ENCODE data around the gene DUS1L.

The DUS1L gene

DNA sequence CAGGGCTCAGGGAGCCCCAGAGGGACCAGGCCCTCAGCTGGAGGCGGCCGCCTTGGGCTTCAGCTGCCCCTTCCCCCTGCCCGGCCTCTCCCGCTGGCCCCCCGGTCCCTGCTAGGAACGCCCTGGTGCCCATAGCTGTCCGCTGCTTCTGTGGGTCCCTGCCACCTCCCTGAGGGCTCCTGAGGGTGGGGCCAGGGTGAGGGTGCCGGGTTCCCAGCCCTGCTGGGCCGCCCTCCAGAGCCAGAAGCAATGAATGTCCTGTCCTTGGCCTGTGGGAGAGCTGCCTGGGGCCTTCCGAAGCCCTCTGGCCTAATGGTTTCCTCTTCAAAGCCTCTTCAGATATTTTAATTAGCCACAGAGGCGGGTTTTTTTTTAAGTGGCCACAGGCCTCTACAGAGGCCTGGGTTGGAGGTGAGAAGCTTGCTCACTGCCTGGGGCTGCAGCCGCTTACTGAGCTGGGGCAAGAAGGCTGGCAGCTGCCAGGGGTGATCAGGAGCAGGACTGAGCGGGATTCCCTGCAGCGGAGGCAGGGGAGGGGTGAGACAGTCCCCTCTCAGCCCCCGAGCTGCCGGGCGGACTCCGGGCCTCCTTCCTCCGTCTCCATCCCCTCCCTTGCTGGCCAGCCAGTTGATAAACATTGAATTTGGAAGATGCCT is 52.8 kb downstream of the DUS1L start:
- no peak for DNase-seq (ENCODE audit: low spot score)

GRCh38 chr17:82012261-82012639 is 53.4 kb downstream of the DUS1L start:
- DNase-seq (ENCODE audit: low spot score), result no peak

GRCh38 chr17:82011617-82012187 is 53.9 kb downstream of the DUS1L start:
- DNase-seq (ENCODE audit: low spot score), result no peak

DNA sequence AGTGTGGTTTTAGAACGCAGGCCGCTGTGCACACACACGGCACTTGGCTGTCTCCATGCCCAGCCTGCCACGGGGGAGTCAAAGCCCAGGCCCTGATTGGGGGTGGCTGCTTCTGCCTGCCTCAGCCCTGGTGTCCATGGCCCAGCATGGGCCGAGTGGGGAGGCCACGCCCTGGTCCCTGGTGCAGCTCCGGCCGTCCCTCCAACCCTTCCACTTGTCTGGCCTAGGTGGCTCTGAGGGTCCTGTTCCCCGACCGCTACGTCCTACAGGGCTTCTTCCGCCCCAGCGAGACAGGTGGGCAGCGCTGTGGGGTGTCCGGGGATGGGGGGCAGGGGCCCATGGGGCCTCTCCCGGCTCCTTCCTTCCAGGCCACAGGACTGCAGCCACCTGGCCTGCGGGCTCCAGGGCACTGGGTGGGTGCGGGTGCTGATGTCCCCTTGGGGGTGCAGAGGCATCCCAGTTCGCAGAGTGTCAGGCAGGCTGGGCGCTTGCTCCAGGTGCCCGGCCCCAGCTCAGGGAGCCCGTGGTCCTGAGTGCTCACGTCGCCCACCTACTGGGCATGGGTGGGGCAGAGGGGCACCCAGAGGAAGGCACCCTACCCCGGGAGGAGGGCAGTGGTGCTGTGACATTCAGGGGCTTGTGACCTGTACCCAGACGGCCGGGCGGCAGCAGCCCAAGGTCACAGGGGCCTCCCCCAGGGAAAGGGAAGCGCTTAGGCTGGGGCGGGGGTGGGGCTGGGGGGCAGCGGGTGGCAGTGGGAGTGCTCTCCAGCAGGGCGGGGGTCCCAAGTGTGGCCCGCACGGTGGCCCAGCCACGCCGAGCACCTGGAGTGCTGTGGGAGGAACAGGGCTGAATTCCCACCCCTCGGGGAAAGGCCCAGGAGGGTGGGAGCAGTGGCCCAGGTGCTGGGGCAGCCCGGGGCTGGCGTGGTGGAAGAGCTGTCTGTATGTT is 54.8 kb downstream of the DUS1L start:
- DNase-seq (ENCODE audit: low spot score), result no peak

DNA sequence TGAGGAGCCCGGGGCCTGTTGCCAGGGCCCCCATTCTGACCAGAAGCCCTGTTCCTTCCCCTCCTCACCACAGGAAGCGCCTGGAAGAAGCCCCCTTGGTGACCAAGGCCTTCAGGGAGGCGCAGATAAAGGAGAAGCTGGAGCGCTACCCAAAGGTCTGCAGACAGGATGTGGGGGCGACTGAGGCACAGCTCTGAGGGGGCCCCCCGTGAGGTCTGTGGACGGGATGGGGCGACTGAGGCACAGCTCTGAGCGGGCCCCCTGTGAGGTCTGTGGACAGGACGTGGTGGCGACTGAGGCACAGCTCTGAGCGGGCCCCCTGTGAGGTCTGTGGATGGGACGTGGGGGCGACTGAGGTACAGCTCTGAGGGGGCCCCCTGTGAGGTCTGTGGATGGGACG is 56.2 kb downstream of the DUS1L start:
- no peak for DNase-seq (ENCODE audit: low spot score)

GRCh38 chr17:82008941-82009405 is 56.6 kb downstream of the DUS1L start:
- no peak for DNase-seq (ENCODE audit: low spot score)

DNA sequence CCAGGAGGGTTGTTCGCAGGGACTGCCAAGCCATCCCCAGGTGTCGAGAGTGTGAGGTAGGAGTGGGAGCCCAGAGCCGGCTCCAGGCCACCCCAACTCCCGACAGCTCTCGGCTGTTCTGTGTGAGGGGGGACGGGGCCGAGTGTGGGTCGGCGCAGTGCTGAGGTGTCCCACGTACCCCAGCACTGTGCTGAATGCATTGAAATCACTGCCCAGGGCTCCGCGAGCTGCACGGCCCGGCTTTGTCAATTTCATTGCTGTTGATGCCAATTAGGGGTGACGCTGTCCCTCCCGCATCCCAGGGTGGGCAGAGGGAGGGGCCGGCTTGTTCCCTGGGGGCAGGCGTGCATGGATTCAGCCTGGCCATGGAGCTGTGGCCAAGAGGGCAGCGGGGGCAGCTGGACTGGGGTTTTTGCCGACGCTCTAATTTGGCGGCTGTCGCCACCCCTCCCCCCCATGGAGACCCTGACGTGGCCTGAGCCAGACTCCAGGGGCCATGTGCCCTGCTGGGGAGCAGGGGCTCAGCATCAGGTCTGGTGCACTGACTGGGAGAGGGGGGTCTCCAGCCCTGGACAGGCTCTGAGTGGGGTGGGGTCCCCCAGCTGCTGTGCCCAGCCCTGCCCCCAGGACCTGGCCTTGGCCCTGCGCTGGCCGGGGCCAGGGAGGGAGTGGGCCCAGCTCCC is 57.2 kb downstream of the DUS1L start:
- DNase-seq (ENCODE audit: low spot score), result no peak
